NCI-H2196 treated with DMSO at 0.1 percent for 48 hours (cell line): Measurements from ENCODE around the gene TFAM.
"Not testable (repeated sequence)": the region's sequence is repeated elsewhere in the genome, so short reads cannot be mapped to it uniquely, and the experiment has no call there.

Experiments
- DNase-seq: peaks from one replicate; lab custom pipeline; 2025; ENCODE audit not compliant: unreplicated experiment; lab: John Stamatoyannopoulos, UW

Gene TFAM

GRCh38 chr10:58372607-58373441 lies 12.4 kb upstream of the TFAM start:
- no peak for DNase-seq

DNA sequence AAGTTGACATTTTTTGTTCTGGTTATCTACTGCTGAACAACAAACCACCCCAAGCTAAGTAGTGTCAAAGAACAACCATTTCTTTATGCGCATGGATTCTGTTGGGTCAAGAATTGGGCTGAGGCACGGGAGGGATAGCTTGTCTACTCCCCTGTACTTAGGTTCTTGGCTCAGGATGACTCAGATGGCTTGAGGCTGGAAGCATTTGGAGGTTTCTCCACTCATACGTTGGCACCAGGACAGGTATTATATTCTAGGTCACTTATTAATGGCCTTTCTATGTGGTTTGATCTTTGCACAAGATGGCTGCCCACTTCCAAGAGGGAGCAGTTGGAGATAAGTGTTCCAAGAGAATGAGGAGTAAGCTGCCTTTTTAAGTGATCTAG lies 11.8 kb upstream of the TFAM start:
- DNase-seq: no peak

GRCh38 chr10:58382489-58382995 lies 2.7 kb upstream of the TFAM start:
- DNase-seq: no peak

GRCh38 chr10:58384095-58384494 lies 1.1 kb upstream of the TFAM start:
- no peak for DNase-seq

GRCh38 chr10:58384544-58384998 lies 639 bp upstream of the TFAM start:
- no peak for DNase-seq

- no peak for DNase-seq
These were observed 538 bp downstream of the TFAM start for GRCh38 chr10:58385784-58386112.

DNA sequence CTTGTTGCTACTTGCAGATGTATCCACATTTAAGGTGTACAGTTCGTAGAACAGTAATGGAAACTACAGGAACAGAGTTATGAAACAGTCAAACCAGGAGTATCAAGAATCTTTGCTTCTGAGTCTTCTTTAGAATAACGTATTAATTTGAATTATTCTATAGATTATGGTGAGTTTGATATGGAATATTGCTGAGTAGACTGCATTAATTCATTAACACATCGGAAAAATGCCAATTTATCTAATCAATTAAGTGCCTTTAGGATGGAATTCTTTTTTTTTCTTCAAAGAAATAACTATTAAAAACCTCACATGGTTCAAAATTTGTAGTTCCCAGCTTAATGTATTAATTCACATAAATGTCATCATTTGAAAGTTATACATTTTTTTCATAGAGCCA lies 3.8 kb downstream of the TFAM start:
- no peak for DNase-seq

GRCh38 chr10:58393317-58393716 lies 8.1 kb downstream of the TFAM start:
- DNase-seq: no peak

DNA sequence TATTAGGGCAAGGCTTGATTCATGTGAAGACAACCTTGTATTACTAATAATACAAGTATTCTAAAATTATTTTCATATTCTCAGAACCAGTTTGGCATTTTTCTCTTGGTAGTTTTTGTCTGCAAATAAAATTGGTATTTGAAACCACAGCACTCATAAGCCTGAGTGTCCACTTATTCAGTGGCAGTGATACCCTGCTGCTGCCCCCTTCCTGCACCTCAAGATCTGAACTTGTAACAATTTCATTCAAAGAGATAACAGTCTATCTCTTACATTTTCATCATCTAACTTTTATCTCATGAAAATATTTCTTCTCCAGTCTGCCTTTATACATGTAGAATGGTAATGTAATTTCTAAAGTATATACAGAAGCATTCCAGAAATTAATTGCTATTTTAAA lies 9.3 kb downstream of the TFAM start:
- DNase-seq: no peak

- no peak for DNase-seq
These were observed 10.8 kb downstream of the TFAM start for GRCh38 chr10:58396057-58396456.

DNA sequence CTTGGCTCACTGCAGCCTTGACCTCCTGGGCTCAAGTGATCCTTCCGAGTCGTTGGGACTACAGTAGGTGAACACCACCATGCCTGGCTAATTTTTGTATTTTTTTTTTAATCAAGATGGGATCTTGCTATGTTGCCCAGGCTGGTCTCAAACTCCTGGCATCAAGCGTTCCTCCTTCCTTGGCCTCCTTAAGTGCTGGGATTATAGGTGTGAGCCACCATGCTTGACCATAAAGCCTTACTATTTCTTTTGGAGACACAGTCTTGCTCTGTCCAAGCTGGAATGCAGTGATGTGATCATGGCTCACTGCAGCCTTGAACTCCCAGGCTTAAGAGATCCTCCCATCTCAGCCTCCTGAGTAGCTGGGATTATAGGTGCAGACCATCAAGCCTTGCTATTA lies 12.6 kb downstream of the TFAM start:
- no peak for DNase-seq

DNA sequence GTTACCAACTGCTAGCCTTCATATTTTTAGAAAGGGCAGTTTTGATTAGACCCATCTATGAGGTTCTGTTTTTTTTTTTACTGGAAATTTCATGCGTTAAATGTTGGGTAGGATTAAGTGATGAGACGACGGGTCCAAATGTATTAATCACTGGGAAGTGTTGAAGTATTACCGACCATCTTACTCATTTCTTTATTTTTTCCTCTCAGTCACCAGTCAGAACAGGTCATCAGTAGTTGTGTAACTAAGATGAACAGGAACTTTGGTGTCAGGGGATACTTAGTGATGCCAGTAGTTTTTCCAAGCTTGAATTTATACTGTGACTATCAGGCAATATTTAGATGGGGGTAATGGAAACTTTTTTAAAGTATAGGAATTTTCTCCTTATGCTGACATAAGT lies 14.2 kb downstream of the TFAM start:
- no peak for DNase-seq

DNA sequence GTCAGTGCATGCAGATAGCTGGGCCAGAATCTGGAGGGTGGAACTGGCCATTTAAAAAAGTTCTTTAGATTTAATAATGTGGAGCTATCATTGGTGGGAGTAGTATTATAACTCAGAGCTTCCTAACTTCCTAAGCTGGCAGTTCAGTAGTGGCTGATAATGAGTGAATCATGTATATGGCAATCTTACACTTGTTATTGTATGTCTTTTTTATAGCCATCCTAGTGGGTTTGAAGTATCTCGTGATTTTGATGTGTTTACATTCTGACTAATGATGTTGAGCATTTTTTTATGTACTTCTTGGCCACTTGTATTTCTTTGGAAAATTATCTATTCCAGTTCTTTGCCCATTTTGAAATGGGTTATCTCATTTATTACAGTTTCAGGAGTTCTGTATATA lies 15.4 kb downstream of the TFAM start:
- DNase-seq: no peak

DNA sequence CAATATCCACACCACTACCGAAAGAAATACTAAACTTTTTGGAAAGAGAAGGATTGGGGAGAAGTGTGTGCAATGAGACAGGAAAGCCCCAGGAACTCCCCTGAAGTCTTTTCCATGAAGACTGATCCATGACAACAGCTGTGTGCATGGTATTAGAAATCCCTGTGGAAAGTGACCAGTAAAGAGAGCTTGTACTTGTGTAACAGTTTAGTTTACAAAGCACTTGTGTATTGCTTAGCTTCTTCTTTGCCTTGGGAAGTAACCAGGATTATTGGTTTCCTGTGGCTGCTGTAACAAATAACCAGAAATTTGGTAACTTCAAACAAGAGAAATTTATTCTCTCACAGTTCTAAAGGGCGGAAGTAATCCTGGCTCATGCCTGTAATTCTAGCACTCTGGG lies 18.8 kb downstream of the TFAM start:
- no peak for DNase-seq

GRCh38 chr10:58409956-58410610 lies 24.9 kb downstream of the TFAM start:
- DNase-seq: no peak

- DNase-seq: no peak
These were observed 27.3 kb downstream of the TFAM start for GRCh38 chr10:58412502-58412961.

DNA sequence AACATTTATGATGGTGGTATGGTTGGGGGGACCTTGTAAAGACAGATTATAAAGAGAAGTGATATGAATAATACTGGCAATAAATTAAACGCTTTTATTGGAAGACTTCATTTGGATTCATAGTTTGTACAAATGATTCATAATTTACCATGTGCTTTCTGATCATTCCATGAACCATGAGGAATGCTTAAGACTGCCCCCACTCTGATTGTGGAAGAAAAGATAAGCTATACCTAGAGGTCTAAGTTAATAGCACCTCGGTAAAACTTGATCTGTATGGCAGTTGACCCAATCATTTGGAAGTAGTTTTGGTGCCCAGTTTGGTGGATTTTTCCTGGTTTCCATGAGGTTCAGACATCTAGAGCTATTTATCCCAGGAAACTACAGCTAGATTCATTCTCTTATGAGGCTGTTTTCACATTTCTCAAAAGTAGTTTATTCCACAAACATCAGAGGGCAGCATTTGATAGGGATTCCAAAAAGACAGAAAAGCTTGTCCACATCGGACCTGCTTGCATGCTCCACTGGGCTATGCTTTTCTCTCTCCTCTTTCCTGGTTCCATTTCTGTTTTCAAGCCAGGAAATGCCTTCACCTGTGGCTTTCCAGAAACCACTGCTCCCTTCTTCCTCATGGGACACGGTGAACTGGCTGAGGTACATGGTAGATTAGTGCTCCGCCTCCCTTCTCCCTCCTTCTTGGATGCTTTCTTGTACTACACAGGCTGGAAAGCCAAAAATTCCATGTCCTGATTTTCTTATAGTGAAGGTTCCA lies 29.2 kb downstream of the TFAM start:
- DNase-seq: no peak

- DNase-seq: no peak
These were observed 30.5 kb downstream of the TFAM start for GRCh38 chr10:58415757-58416156.

- not testable (repeated sequence) for DNase-seq
These were observed 32.7 kb downstream of the TFAM start for GRCh38 chr10:58417902-58418301.

DNA sequence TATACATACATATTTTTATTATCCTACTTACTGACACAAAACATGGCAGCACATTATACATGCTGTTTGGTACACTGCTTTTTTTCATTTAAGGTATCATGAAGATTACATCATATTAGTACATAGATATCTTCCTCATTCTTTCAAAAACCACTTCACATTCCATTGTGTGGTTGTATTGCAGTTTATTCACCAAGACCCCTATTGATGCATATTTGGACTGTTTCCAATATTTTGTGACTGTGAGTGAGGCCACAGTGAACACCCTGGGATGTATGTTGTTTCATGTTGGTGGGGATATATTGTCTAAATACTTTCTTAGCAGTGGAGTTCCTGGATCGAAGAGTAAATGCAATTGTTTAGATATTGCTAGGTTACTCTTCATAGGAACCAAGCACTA lies 39.0 kb downstream of the TFAM start:
- no peak for DNase-seq

- not testable (repeated sequence) for DNase-seq
These were observed 43.2 kb downstream of the TFAM start for GRCh38 chr10:58428436-58428835.

- no peak for DNase-seq
These were observed 46.7 kb downstream of the TFAM start for GRCh38 chr10:58431903-58432302.
